HFF-Myc (cell line): ENCODE measurements around the gene SECISBP2.

Experiments used
- DNase-seq: peaks from one replicate; pipeline ENCODE4 v3.0.0-alpha.2; 2011; ENCODE audit warnings: low read depth; ENCODE audit errors: extremely low read depth
- H3K4me3 ChIP-seq: replicated peaks from 2 replicates; pipeline ENCODE4 v1.5.1; 2011; ENCODE audit warnings: low read depth, mild to moderate bottlenecking, control low read depth, low read length
- TF ChIP-seq, protein P1 (sequence below): IDR thresholded peaks from 2 replicates; pipeline ENCODE4 v1.5.1; 2012; ENCODE audit warnings: mild to moderate bottlenecking, low read depth, low read length, control low read depth; ENCODE audit errors: missing control alignments

Gene SECISBP2

DNA sequence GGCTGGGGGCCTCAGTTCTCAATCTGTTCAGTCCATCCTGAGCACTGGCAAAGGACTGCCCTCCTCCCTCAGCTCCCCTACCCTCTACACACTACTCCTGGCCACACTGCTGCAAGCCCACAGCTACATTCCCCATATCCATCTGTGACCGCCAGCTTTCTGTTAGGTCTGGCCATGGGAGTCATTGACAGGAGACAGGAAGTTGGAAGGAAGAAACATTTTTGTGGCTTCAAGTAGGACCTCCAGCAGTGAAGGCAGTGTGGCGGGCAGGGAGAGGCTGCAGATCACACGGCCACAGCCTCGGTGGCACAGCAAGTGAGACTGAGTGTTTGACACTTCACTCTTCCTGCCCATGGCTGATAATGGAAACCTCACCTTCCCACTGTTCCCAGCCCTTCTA, 55.9 kb downstream of the SECISBP2 start:
- no peak for DNase-seq
- no peak overlapping the region for H3K4me3 ChIP-seq
- TF ChIP-seq, protein P1, sequence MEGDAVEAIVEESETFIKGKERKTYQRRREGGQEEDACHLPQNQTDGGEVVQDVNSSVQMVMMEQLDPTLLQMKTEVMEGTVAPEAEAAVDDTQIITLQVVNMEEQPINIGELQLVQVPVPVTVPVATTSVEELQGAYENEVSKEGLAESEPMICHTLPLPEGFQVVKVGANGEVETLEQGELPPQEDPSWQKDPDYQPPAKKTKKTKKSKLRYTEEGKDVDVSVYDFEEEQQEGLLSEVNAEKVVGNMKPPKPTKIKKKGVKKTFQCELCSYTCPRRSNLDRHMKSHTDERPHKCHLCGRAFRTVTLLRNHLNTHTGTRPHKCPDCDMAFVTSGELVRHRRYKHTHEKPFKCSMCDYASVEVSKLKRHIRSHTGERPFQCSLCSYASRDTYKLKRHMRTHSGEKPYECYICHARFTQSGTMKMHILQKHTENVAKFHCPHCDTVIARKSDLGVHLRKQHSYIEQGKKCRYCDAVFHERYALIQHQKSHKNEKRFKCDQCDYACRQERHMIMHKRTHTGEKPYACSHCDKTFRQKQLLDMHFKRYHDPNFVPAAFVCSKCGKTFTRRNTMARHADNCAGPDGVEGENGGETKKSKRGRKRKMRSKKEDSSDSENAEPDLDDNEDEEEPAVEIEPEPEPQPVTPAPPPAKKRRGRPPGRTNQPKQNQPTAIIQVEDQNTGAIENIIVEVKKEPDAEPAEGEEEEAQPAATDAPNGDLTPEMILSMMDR = no peak

DNA sequence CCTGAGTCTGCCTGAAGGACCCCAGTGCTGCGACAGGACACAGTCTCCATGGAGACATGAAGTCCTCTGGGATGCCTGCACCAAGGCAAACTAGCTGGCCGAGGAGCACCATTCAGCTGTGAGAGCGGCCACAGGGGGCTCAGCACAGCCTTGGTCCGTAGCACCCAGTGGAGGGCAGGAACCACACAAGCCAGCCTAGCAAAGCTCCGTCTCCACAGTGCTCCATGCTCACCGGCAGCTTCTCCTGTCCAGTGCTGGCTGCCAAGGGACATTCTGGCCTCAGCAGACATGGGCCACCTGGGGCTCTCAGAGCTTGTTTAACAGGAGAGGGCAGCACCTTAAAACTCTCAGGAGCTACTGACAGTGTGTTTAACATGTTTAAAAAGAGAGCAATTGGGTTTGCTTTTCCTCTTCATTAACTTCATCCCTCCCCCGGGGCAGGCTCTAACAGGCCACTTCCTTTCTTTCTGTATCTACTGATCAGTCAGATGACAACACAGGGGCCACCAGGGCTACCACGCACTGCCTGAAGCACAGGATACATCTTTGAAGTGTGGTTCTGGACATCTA, 57.0 kb downstream of the SECISBP2 start:
- TF ChIP-seq, protein P1 = no peak
- no peak for DNase-seq
- H3K4me3 ChIP-seq = no peak overlapping the region

DNA sequence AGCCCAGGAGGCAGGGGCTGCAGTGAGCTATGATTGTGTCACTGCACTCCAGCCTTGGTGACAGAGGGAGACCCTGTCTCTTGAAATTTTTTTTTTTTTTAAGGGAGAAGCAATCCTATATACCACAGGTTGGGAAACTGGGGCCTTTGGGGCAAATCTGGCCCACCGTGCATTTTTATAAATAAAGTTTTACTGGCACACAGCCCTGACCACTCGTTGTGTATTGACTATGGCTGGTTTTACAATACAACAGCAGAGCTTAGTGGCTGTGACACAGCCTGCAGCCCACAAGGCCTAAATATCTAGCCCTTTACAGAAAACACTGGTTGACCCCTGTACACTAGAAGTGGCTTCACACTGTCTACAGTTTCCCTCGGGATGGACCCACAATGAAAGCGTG, 58.0 kb downstream of the SECISBP2 start:
- no peak for DNase-seq
- TF ChIP-seq, protein P1 = no peak
- no peak overlapping the region for H3K4me3 ChIP-seq

DNA sequence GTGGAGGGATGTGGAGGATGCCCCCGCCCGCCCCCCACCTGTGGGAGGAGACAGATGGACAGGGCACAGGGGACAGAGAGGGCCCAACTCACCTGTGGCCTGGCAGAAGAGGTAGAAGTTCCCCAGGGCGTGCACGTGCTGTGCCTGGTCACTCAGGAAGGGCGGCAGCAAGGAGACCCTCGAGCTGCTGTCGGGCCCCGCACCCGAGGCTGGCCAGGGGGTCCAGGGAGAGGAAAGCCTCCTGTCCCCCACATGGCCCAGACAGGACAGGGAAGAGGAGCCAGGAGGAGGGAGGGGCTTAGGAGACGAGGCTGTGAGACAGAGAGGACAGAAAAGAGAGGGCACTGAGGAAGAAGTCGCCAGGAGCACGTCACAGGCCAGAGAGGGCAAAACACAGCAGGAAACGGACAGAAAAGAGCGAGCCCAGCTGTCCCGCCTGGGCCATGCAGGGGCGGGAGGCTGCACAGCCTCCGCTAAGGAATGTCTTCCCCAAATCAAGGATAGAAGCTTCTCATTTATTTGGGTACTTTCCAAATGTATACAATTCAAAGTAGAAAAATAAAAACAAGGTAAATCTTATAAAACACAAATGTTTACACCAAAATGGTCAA, 58.5 kb downstream of the SECISBP2 start:
- TF ChIP-seq, protein P1 = no peak
- H3K4me3 ChIP-seq = no peak overlapping the region
- no peak for DNase-seq

DNA sequence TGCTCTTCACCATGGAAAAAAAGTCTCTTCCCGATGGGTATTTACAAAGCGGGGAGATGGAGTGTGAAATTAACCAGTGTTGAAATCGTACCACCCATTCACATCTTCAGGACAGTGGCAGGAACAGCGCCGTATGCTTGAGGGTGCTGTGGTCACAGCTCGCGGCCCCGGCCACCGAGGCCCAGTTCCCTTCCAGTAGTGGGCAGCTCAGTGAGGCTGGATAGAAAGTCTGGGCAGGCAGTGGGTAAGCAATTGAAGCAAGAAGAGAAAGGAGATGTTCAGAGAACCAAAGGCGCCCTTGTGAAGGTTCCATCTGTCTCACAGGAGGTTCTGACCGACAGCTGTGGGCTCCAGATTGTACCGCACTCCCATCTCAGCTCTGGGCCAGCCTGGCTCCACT, 59.1 kb downstream of the SECISBP2 start:
- TF ChIP-seq, protein P1 = no peak

DNA sequence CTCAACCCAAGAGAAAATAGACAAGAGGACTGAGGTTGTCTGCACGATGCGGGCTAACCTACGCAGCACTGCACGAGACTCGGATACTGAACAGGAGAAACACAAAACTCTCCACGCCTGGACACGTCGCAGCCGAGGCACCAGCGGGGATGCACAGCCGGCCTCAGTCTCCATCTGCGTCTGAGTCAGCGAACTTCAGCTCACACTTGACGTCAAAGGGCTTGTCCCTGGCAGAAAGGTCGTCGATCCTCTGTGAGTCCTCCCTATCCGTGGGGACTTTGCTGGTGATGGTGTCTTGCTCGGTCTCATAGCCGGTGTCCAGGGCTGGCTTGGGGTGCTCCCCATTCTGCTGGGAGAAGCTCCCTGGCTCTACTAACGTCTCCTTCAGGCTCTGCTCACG, 60.2 kb downstream of the SECISBP2 start:
- TF ChIP-seq, protein P1 = no peak
- no peak overlapping the region for H3K4me3 ChIP-seq
- no peak for DNase-seq

More for the DNA sequence above, 59.1 kb downstream of the SECISBP2 start:
- DNase-seq = no peak
- no peak overlapping the region for H3K4me3 ChIP-seq

DNA sequence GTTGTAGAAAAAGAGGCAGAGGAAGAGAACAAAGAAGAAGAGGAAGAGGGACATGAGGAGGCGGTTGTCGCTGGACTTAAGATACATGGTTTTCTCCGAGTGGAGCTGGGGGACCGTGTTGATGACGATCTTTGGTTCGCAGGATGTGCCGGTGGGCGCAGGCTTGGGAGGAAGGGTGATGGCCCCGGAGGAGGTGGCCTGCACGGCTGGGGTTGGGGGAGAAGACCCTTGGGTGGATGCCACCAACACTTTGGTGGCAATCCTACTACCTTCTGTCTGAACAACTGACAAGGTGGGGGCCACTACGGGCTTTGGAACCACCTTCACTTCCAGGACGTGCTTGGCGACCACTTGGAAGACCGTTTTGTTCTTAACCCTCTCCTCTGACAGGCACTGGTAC, 60.7 kb downstream of the SECISBP2 start:
- no peak overlapping the region for H3K4me3 ChIP-seq
- TF ChIP-seq, protein P1 = no peak

More for the DNA sequence above, 60.7 kb downstream of the SECISBP2 start:
- no peak for DNase-seq
